HS-27A (cell line): ENCODE data around the gene ITPKB.
A peak's percentile ranks its signal among the peaks of the same experiment; 100 is the strongest.

Experiments used
- DNase-seq: peaks from one replicate; pipeline ENCODE4 v3.0.0-alpha.2; 2012; ENCODE audit warnings: low read depth, missing footprints

ITPKB gene

DNA sequence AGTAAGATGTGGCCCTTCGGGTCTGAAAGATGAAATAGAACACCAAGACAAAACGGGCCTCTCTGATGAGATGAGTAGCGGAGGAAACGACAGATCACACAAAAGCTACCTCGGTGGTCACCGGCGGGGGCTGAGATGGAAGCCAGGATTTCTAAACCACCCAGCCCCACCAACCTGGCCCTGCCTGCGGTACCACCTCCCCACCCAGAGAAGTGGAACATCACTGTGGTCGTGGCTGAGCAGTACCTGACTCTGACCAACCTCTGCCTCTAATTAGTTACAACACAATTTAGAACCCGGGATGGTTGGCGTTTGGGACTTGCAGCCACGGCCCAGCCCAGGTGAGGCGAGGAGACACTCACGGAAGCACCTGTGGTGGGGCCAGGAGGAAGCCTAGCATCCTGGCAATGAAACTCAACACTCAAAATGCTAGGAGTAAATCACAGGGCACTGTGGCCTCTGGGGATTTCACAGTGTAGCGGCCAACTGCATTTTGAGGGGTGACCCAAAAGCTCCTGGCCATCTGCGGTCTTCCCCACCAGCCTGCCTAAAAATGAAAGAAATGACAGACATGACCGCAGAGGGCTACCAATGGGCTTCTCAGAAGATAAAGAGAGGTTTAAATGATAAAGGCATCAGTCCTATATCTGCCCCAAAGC, 73.4 kb downstream of the ITPKB start:
- no peak for DNase-seq

- DNase-seq: peak; percentile 42
These were observed 74.5 kb downstream of the ITPKB start for GRCh38 chr1:226664413-226665101.

- DNase-seq: no peak
These were observed 75.8 kb downstream of the ITPKB start for GRCh38 chr1:226663327-226663704.

GRCh38 chr1:226662642-226663326, 76.3 kb downstream of the ITPKB start:
- DNase-seq: peak; percentile 86

- DNase-seq: no peak
These were observed 77.1 kb downstream of the ITPKB start for GRCh38 chr1:226661965-226662364.

DNA sequence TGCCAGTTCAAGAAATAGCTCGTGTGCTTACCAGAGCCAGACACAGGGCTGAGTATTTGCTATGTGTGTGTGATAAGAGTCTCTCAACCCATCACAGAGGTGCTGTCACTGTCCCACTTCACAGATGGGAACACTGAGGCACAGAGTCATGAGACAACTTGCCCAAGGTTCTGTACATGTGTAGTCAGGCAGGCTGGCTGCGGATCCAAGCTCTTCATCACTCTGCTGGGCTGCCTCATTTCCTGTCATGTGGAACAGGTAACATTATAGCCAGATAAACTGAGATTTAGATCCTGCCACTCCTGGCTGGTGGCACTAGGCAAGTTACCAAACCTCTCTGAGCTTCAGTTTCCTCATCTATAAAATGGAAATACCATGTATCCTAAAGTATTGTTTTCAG, 77.8 kb downstream of the ITPKB start:
- no peak for DNase-seq

GRCh38 chr1:226660410-226661182, 78.5 kb downstream of the ITPKB start:
- no peak for DNase-seq

DNA sequence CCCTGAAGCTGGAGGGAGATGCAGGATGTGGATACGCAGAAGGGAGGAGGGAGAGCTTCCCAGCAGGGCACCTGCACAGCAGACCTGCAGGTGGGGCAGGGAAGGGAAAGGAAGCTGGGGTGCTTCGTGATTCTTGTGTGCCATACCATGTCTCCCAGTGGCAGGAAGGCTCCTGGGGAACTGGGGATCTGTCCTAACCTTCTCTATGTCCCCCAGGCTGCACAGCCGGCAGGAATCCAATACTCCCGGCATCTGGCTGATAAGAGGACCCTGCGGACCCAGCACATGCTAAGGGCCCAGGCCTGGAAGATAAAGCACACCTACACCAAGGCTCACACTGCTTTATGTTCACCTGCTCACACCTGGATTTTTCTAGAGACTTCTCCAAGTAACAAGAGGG, 79.4 kb downstream of the ITPKB start:
- DNase-seq: no peak

GRCh38 chr1:226659136-226659535, 79.9 kb downstream of the ITPKB start:
- no peak for DNase-seq

DNA sequence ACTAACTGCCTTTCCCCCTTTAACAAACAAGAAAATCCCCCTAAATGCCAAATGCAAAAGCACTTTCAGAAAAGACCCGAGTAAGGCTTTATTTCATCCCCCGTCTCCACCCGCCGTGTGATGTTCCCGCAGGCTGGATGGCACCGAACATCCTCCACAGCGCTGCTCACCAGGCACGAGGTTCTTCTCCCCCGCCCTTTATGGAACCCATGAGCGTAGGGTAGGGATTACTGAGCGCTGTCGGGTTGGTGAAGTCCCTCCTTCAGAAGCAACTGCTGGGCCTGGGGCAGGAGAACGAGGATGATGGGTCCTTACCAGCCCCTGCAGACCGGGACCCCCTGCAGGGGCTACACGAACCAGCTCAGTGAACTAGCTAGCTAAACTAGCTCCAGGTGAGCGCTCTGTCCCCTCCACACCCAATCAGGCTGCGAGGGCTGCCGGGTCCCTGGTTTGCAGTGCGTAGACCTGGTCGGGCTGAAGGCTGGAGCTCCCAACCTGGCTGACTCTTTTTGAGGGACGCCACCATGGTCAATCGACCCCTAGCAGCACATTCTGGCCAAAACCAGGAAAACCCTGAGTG, 80.4 kb downstream of the ITPKB start:
- DNase-seq: no peak

DNA sequence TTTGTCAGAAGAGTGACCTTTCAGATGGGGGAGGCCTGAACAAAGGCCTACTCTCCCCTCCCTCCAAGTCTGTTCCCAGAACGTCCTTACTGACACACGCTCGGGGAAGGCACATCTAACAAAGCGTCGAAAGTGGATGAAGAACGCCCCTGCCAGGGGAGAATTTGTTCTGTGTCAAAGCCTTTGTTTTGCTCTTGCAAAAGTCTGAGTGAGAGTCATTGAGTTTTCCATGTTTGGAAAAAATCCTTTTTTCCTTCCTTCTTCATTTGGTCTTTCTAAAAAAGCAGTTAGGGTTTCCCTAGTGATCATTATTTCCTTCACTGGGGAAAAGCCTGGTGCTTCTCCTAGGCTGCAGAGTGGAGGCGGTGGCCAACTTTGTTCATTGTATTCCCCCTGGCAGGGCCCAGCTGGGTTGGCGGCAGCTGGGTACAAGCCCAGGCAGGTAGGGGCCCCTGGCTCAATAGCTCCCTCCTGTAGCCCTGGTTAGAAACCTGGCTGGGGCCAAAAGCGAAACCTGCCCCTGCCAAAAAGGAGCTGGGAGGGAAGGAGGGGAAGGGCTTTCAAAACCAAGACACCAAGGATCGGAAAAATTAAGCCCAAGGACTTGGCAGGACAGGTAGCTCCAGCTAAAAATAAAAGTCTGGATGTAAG, 81.1 kb downstream of the ITPKB start:
- DNase-seq: no peak

- no peak for DNase-seq
These were observed 82.3 kb downstream of the ITPKB start for GRCh38 chr1:226656601-226657277.

- DNase-seq: no peak
These were observed 82.9 kb downstream of the ITPKB start for GRCh38 chr1:226656201-226656600.

- DNase-seq: no peak
These were observed 83.6 kb downstream of the ITPKB start for GRCh38 chr1:226655251-226656163.

GRCh38 chr1:226654668-226655055, 84.4 kb downstream of the ITPKB start:
- DNase-seq: no peak

- DNase-seq: no peak
These were observed 84.9 kb downstream of the ITPKB start for GRCh38 chr1:226654046-226654667.

DNA sequence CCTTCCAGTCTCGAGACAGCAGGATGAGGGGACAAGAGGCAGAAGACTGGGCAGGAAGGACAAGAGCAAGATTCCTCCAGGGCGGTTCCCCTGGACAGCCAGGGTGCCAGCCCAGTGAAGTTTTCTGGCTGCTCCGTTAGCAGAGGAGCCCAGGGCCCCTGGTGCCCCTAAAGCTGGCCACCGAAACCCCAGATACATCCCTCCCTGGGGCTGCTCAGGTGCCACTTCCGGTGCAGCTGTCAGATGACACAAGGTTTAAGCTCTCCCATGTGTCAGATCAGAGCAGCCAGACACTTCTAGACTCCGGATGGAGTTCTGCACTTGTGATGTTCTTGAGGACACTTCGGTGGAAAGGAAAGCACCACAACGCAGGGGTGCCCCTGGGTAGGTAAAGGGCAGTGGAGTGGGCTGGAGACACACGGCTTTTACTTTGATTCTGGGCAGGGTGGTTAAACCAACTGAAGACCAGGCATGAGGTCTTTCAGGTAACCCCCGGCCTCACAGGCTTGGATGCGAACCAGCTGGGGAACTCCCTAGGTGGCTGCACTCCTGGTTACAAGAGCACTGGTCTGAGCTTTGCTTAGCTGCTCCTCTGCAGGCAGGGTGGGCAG, 85.7 kb downstream of the ITPKB start:
- no peak for DNase-seq

GRCh38 chr1:226652613-226653012, 86.5 kb downstream of the ITPKB start:
- no peak for DNase-seq

GRCh38 chr1:226651732-226652105, 87.4 kb downstream of the ITPKB start:
- no peak for DNase-seq
